Measurements from ENCODE around the gene GALNT10.
A peak's percentile ranks its signal among the peaks of the same experiment; 100 is the strongest.

GRCh38 chr5:154189819-154190594 is 526 bp upstream of the GALNT10 start:
- peak in 2 of 3 experiments; percentile 15 to 49 for TF ChIP-seq CTCF (IDR thresholded peaks at IDR 0.05)
- no peak for TF ChIP-seq POLR2A (IDR thresholded peaks at IDR 0.05)
